Thyroid gland (tissue), 4 donors: ENCODE results near the gene COL8A2.

Experiments
- POLR2A ChIP-seq, 2 donors: fragments of 450-650 bp; IDR thresholded peaks; one replicate each; pipeline ENCODE4 v1.6.1; 2017; ENCODE audit warnings: antibody characterized with exemption in 2 of 2, mild to moderate bottlenecking in 2 of 2, moderate library complexity in 1 of 2
- TF ChIP-seq, protein P1 (sequence below), 6 experiments: fragments of 200-600 bp in 3 of 6; fragments of 450-650 bp in 3 of 6; sonication (generic) in 3 of 6; IDR thresholded peaks; one replicate each; pipeline ENCODE4 v1.5.1; 2016 to 2019; ENCODE audit warnings: antibody characterized with exemption in 6 of 6, mild to moderate bottlenecking in 2 of 6, inconsistent platforms in 1 of 6, moderate library complexity in 1 of 6

DNA sequence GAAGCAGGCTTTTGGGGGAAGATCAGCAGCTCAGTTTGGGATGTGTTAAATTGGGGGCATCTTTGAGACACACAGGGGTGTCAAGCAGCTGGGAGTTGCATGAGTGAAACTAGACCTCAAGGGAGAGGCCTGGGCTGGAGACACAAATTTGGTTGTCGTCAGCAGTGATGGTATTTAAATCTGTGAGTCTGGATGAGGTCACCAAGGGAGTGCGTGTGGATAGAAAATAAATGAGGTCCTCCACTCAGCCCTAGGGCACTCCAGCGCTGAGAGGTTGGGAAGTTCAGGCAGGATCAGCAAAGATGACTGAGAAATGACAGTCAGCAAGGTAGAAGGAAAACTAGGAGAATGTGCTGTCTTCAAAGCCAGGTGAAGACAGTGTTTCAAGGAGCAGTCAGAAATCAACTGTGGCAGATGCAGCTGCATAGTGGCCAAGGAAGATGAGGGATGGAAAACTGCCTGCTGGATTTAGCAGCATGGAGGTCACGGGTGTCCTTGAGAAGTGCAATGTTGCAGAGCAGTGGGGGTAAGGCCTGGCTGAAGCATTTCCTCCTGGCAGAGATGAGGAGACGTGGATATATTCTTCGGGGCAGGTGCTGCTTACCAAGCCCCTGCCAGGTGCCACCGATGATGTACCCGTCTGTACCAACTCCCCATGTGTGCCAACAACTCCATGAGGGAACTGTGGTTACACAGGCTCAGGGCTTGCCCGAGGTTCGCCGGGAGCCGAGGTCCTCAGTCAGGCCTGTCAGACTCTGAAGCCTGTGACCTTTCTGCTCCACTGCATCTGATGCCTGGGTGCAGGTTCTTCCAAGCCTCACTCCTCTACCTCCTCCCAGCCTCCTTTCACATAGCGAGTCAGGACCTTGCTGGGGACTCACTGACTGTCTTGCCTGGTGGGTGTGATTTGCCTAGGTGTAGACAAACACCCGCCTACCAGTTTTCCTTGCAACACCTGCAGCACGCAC, 42.2 kb upstream of the COL8A2 start:
- TF ChIP-seq, protein P1, sequence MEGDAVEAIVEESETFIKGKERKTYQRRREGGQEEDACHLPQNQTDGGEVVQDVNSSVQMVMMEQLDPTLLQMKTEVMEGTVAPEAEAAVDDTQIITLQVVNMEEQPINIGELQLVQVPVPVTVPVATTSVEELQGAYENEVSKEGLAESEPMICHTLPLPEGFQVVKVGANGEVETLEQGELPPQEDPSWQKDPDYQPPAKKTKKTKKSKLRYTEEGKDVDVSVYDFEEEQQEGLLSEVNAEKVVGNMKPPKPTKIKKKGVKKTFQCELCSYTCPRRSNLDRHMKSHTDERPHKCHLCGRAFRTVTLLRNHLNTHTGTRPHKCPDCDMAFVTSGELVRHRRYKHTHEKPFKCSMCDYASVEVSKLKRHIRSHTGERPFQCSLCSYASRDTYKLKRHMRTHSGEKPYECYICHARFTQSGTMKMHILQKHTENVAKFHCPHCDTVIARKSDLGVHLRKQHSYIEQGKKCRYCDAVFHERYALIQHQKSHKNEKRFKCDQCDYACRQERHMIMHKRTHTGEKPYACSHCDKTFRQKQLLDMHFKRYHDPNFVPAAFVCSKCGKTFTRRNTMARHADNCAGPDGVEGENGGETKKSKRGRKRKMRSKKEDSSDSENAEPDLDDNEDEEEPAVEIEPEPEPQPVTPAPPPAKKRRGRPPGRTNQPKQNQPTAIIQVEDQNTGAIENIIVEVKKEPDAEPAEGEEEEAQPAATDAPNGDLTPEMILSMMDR (IDR thresholded peaks at IDR 0.05): no peak
- no peak for TF ChIP-seq POLR2A (IDR thresholded peaks at IDR 0.05)
